Islet of Langerhans (tissue), 1 donor: ENCODE results near the gene RHOXF2.

Source experiments
- FAIRE-seq: peaks from one replicate; lab custom pipeline; 2011; peaks lifted over from hg19 to GRCh38; lab: Jason Lieb, UNC

RHOXF2 gene

DNA sequence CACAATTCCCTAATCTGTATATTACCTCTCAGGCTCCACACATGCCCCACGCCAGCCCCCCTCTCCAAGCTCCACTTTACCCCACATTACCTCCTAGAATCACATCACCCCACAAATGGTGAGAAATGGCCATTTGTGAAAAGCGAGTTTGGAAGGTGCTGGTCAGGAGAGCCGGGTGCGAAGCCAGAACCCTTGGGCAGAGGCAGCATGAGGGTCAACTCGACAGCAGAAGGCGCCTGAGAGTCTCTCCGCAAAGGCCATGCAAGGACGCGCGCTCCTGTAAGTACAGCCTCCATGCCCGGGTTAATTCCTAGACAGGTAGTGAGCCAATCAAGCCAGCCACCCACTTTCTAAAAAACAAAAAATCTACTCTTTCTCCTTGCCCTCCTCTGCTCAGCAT is 42.4 kb downstream of the RHOXF2 start:
- FAIRE-seq = no peak

- FAIRE-seq = no peak
Measured at GRCh38 chrX:120205816-120206753, 47.7 kb downstream of the RHOXF2 start.

GRCh38 chrX:120207009-120207605 is 48.7 kb downstream of the RHOXF2 start:
- no peak for FAIRE-seq

- peak; percentile 60 for FAIRE-seq
Measured at GRCh38 chrX:120213438-120214265, 55.2 kb downstream of the RHOXF2 start.
